ENCODE data around the gene CENPN.

CENPN gene

GRCh38 chr16:81003610-81004460, 3.2 kb upstream of the CENPN start:
- TF ChIP-seq POLR2AphosphoS5 (IDR thresholded peaks at IDR 0.05; ENCODE audit: low read depth, low read length) (no peak), FOXP2 (optimal IDR thresholded peaks at IDR 0.05; ENCODE audit: borderline replicate concordance, extremely low read depth, extremely low read length, insufficient read depth) (no peak), TAF1 (IDR thresholded peaks at IDR 0.05; ENCODE audit: borderline replicate concordance, insufficient read depth, low read length) (no peak), SIN3A (IDR thresholded peaks at IDR 0.05; ENCODE audit: borderline replicate concordance, insufficient read depth, low read length) (no peak), REST (IDR thresholded peaks at IDR 0.05; ENCODE audit: insufficient read depth in 1 of 2, low read depth in 2 of 2, low read length in 2 of 2) (no peak)

GRCh38 chr16:81004646-81005353, 2.2 kb upstream of the CENPN start:
- TF ChIP-seq SIN3A (IDR thresholded peaks at IDR 0.05; ENCODE audit: borderline replicate concordance, insufficient read depth, low read length) (no peak), REST (IDR thresholded peaks at IDR 0.05; ENCODE audit: insufficient read depth in 1 of 2, low read depth in 2 of 2, low read length in 2 of 2) (no peak), FOXP2 (optimal IDR thresholded peaks at IDR 0.05; ENCODE audit: borderline replicate concordance, extremely low read depth, extremely low read length, insufficient read depth) (no peak), POLR2AphosphoS5 (IDR thresholded peaks at IDR 0.05; ENCODE audit: low read depth, low read length) (no peak)

- TF ChIP-seq TAF1 (IDR thresholded peaks at IDR 0.05; ENCODE audit: borderline replicate concordance, insufficient read depth, low read length) (no peak), POLR2AphosphoS5 (IDR thresholded peaks at IDR 0.05; ENCODE audit: low read depth, low read length) (no peak), SIN3A (IDR thresholded peaks at IDR 0.05; ENCODE audit: borderline replicate concordance, insufficient read depth, low read length) (no peak), FOXP2 (optimal IDR thresholded peaks at IDR 0.05; ENCODE audit: borderline replicate concordance, extremely low read depth, extremely low read length, insufficient read depth) (no peak), REST (IDR thresholded peaks at IDR 0.05; ENCODE audit: insufficient read depth in 1 of 2, low read depth in 2 of 2, low read length in 2 of 2) (no peak)
These were observed 1.3 kb upstream of the CENPN start for GRCh38 chr16:81005610-81006161.

- TF ChIP-seq POLR2AphosphoS5 (IDR thresholded peaks at IDR 0.05; ENCODE audit: low read depth, low read length) (0 out of 2 replicates have a peak, but pooled peaks have one; percentile 23), TAF1 (IDR thresholded peaks at IDR 0.05; ENCODE audit: borderline replicate concordance, insufficient read depth, low read length) (no peak), FOXP2 (optimal IDR thresholded peaks at IDR 0.05; ENCODE audit: borderline replicate concordance, extremely low read depth, extremely low read length, insufficient read depth) (no peak)
These were observed 702 bp upstream of the CENPN start for GRCh38 chr16:81006211-81006812.

GRCh38 chr16:81008505-81008789, 1.4 kb downstream of the CENPN start:
- no peak for TF ChIP-seq REST (IDR thresholded peaks at IDR 0.05; ENCODE audit: insufficient read depth in 1 of 2, low read depth in 2 of 2, low read length in 2 of 2)
- no peak for TF ChIP-seq TAF1 (IDR thresholded peaks at IDR 0.05; ENCODE audit: borderline replicate concordance, insufficient read depth, low read length)
- TF ChIP-seq SIN3A (IDR thresholded peaks at IDR 0.05; ENCODE audit: borderline replicate concordance, insufficient read depth, low read length): no peak
- no peak for TF ChIP-seq POLR2AphosphoS5 (IDR thresholded peaks at IDR 0.05; ENCODE audit: low read depth, low read length)
- no peak for TF ChIP-seq FOXP2 (optimal IDR thresholded peaks at IDR 0.05; ENCODE audit: borderline replicate concordance, extremely low read depth, extremely low read length, insufficient read depth)

Measured in PFSK-1 (cell line).